NCI-H2029 treated with DMSO at 0.1 percent for 48 hours (cell line): ENCODE measurements around the gene THUMPD1.
"Not testable (repeated sequence)": the region's sequence is repeated elsewhere in the genome, so short reads cannot be mapped to it uniquely, and the experiment has no call there.

Experiments used
- DNase-seq: peaks from one replicate; lab custom pipeline; 2025; lab: John Stamatoyannopoulos, UW

The THUMPD1 gene, protein sequence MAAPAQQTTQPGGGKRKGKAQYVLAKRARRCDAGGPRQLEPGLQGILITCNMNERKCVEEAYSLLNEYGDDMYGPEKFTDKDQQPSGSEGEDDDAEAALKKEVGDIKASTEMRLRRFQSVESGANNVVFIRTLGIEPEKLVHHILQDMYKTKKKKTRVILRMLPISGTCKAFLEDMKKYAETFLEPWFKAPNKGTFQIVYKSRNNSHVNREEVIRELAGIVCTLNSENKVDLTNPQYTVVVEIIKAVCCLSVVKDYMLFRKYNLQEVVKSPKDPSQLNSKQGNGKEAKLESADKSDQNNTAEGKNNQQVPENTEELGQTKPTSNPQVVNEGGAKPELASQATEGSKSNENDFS

DNA sequence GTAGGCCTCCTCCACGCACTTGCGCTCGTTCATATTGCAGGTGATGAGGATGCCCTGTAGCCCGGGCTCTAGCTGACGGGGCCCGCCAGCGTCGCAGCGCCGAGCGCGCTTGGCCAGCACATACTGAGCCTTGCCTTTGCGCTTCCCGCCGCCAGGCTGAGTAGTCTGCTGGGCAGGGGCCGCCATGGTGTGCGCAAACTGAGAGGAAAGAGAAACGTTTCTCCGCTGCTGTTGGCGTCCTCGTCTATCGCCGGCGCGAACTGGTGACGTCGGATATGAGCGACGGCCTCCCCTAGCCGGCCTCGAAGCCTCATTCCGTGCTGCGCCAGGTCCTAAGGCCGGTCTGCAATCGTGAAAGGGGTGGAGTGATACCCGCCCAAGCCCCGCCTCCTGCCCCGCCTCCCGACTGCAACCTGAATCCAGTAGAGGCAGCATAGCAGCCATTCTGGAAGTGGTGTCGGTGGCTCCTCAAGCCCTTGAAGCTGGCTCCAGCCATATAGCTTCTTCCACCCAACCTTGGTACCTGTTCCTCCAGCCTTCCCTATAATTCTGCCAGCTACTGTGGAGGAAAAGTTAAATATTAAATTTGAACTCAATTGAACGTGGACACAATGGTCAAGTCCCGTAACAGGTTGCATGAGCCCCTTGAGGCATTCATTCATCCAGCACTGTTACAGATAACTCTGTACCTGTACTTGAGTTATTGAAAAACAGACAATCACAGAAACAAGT lies at the start of gene THUMPD1:
THUMPD1 (minus strand) TSS at position 265 of the 732 bp plus-strand sequence; CDS start at position 186, 79 bp downstream.
- DNase-seq = peak; percentile 78

- DNase-seq = no peak
These were observed 47.5 kb upstream of the THUMPD1 start for GRCh38 chr16:20789130-20789529.

GRCh38 chr16:20784204-20784603 lies 42.6 kb upstream of the THUMPD1 start:
- DNase-seq = no peak

DNA sequence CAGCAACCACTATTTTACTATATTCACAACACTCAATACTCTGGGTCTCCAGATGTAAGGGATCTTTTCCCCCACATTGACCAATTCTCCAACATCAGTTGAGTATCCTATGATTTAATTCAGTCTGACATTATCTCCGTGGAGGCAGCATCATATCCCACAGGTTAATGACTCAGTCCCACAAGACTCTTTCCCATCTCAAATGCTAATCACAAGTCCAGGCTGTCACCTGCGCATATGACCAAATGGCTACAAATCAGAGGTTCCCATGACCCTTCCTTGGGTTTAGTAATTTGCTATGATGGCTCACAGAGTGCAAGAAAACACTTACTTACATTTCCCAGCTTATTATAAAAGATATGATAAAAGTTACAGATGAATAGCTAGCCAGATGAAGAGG lies 40.9 kb upstream of the THUMPD1 start:
- DNase-seq = no peak

- no peak for DNase-seq
These were observed 40.1 kb upstream of the THUMPD1 start for GRCh38 chr16:20781697-20782096.

DNA sequence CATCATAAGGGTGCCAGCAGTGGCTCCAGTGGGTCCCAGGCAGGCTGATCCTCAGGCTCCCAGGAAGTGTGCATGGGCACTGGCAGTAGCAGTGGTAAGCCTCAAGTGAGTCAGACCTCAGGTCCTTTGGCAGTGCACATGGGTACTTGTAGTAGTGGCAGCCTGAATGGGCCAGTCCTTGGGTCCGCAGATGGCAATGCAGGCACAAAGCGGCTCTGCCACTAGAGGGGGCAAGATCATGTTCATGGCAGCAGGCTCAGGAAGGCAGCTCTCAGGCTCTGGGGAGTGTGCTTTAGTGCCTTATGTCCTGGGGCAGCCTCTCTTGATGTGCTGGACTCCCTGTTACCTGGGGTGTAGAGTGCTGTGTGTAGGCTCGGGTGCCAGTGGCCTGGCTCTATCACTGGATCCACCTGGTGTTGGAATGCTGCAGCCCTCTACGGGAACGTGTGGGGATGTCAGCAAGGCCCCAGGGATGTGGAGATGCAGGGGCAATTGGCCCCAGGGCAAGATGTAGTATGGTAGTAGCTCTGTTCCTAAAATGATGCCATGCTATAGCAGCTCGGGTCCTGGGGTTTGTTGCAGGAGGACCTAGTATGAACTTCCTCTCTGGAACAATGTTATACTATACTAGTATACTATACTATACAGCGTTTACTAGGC lies 33.2 kb upstream of the THUMPD1 start:
- peak; percentile 38 for DNase-seq

GRCh38 chr16:20773679-20774078 lies 32.1 kb upstream of the THUMPD1 start:
- DNase-seq = no peak

DNA sequence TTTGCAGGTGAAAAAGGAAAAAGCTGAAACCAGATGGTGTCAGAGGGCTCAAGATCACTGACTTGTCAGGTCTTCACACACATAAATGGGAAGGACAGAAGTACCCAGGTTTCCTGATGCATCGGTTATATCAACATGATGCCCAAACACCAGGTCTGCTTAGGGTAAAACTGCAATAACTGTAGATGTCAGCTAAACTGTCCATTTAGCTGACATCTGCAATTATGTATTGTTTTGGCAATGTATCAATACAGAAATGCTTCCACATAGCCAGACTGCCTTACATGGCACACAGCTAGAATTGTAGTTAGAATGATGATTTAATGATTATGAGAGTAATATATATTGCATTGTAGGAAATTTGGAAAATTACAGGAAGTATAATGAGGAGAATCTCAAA lies 27.2 kb upstream of the THUMPD1 start:
- no peak for DNase-seq

DNA sequence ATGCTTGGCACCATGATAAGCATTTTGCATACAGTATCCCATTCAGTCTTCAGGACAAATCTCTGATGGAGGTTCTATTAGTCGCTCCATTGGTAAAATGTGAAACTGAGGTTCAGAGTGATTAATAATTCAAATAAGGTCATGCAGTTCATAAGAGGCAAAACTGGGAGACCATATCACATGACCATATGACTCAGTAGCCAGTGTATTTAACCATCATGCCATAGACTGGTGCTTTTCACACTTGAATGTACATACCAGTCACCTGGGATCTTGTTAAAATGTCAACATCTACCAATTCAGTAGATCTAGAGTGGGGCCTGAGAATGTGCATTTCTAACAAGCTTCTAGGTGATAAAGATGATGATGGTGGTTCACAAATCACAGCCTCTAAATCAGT lies 26.5 kb upstream of the THUMPD1 start:
- no peak for DNase-seq

- DNase-seq = no peak
These were observed 26.0 kb upstream of the THUMPD1 start for GRCh38 chr16:20767577-20767976.

DNA sequence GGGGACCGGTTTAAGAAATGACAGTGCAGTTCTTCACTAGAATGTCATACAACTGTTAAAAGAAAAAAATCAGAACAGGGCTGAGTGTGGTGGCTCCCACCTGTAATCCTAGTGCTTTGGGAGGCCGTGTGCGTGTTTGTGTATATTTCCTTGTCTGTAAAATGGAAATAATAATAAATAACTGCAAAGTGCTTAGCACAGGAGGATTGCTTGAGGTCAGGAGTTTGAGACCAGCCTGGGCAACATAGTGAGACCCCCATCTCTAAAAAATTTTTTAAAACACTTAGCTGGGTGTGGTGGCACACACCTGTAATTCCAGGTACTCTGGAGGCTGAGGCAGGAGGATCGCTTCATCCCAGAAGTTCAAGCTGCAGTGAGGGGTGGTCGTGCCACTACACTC lies 24.7 kb upstream of the THUMPD1 start:
- DNase-seq = no peak

- DNase-seq = no peak
These were observed 24.1 kb upstream of the THUMPD1 start for GRCh38 chr16:20765732-20766131.

- not testable (repeated sequence) for DNase-seq
These were observed 22.8 kb upstream of the THUMPD1 start for GRCh38 chr16:20764448-20764847.

- DNase-seq = no peak
These were observed 22.0 kb upstream of the THUMPD1 start, which contains the start of gene ACSM3 for GRCh38 chr16:20763461-20764232. Gene ACSM3 (plus strand): TSS chr16:20764014. CDS start chr16:20770035, 6,021 bp downstream.

GRCh38 chr16:20762404-20763123 lies 20.9 kb upstream of the THUMPD1 start:
- DNase-seq = no peak

DNA sequence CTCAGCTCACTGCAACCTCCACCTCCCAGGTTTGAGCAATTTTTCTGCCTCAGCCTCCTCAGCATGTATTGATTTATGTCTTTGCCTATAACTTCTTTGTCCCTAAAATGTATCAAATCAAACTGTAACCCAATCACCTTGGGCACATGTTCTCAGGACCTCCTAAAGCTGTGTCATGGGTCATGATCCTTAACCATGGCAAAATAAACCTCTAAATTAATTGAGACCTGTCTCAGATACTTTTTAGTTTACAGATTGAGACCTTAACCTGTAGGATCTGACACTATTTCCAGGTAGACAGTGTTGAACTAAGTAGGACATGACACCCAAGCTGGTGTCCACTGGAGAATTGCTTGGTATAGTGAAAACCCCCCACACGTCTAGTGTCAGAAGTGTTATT lies 19.6 kb upstream of the THUMPD1 start:
- no peak for DNase-seq

DNA sequence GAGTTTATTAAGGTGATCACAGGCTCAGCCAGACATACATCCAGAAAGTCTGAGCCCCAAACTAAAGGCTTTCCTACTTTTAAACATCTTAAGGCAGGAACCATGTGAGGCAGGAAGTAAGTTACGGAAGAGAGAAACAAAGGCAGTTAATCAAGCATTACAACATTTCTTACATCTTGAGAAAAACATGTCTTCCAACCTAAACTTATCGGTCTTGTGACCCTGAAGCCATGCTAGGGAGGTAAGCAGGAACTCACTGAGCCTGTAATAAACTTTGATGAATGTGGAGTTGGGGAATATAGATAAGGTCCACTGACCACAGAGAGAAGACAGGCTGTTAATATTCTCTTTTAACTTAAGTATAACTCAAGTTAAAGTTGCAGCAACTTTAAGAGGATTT lies 18.7 kb upstream of the THUMPD1 start:
- DNase-seq = no peak

DNA sequence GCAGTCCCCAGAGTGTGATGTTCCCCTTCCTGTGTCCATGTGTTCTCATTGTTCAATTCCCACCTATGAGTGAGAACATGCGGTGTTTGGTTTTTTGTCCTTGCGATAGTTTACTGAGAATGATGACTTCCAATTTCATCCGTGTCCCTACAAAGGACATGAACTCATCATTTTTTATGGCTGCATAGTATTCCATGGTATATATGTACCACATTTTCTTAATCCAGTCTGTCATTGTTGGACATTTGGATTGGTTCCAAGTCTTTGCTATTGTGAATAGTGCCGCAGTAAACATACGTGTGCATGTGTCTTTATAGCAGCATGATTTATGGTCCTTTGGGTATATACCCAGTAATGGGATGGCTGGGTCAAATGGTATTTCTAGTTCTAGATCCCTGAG lies 14.2 kb upstream of the THUMPD1 start:
- not testable (repeated sequence) for DNase-seq

DNA sequence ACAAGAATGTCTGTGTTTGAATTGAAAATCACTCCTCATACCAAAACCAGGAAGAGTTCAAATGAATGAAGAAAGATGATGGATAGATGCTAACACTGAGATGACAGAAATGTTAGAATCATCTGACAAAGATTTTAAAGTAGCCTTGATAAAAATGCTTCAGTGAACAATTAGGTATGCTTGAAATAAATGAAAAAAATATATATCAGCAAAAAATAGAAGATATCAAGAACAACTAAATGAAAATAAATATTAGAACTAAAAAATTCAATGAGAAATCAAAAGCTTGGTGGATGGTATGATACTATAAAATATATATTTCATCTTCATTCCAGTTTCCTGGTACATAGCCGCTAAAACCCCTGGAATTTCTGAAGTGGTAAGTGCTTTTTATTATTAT lies 13.6 kb upstream of the THUMPD1 start:
- no peak for DNase-seq

DNA sequence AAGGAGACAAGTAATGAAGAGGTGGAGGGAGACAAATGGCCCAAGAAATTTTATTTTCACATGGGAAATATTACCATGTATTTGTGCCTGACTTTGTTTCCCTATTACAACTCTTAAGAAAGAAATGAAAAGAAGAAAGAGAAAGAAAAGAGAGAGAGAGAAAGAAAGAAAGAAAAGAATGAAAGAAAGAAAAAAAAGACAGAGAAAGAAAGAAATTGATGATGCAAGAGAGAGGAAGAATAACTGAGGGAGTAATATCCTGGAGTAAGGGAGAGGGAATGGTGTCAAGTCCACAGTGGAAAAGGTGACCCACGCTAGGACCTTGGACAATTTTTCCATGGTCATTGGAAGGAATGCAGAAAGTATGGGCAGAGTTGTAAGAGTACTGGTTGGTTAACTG lies 12.1 kb upstream of the THUMPD1 start:
- no peak for DNase-seq

DNA sequence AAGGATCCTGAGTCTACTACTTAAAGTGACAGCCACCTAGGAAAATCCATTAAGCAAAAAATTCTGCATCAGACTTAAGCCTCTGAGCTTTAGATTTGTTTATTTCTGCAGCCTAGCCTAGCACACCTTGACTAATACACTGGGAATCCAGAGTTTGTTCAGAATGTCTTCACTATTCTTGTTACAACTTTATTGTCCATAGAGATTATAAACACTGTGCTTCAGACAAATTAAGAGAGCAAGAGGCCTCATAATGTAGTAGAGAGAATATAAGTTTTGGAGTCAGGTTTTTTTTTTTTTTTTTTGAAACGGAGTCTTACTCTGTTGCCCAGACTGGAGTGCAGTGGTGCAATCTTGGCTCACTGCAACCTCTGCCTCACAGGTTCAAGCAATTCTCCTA lies 8.9 kb upstream of the THUMPD1 start:
- DNase-seq = no peak
